ENCODE measurements around the gene PIP5KL1. TPM values are rescaled to one million over a fixed set of nuclear protein-coding genes. Genes with fewer than 3 reads are reported as not detected.
A peak's percentile ranks its signal among the peaks of the same experiment; 100 is the strongest.

The PIP5KL1 gene
- total RNA-seq, 1 donor: 0.42 TPM

DNA sequence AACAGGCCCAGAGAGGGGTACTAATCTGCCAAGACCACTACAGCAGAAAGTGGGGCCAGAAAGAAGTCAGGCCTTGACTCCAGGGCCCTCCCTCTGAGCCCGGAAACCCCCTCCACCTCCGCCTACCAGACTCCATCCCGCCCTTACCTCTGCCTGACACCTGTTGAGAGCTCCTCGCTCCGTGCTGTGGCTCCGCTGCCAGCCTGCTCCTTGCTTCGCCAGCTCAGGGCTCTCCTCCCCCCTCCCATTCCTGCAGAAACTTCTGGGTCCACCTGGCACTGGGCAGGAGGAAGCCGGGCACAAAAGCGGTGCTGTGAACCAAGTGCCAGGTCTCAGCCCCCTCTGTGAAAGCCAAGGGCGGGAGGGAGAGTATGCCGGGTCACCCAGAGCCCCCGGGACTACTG, 24.8 kb downstream of the PIP5KL1 start:
- Histone ChIP-seq H3K4me3 (ENCODE audit: low read length) (peak overlapping the region; percentile 43), H3K27me3 (ENCODE audit: insufficient read depth, low read length) (no peaks in the 10 kb centered on the region), H3K4me1 (ENCODE audit: insufficient read depth, low read length) (peaks cover 54% of the 10 kb centered on the region), H3K9me3 (ENCODE audit: low read depth, low read length) (no peaks in the 10 kb centered on the region)

- H3K9me3 ChIP-seq (ENCODE audit: low read depth, low read length): no peaks in the 10 kb centered on the region
- H3K4me3 ChIP-seq (ENCODE audit: low read length): peak overlapping the region; percentile 43
- no peaks in the 10 kb centered on the region for H3K27me3 ChIP-seq (ENCODE audit: insufficient read depth, low read length)
- peaks cover 55% of the 10 kb centered on the region for H3K4me1 ChIP-seq (ENCODE audit: insufficient read depth, low read length)
Measured at GRCh38 chr9:127905004-127905728, 25.4 kb downstream of the PIP5KL1 start.

DNA sequence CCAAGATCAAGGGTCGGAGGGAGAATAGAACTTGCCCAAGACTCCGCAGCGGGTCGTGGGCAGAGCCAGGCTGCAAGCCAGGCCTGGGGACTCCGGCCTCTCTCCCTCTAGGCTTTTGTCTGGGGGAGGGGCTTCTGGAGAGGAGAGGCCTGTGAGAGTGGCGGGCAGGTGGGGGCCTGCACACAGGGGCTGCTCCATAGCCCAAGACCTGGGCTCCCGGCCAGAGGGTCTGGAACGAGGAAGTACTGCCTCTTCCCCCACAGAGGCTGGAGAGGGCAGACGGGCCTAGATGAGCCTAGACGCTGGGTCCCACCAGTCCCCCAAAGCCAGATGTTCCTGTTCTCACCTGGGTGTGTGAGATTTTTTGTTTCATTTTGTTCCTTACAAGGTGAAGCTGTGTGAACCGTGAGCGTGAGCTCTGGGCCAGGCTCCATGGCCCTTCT, 26.0 kb downstream of the PIP5KL1 start:
- no peaks in the 10 kb centered on the region for H3K9me3 ChIP-seq (ENCODE audit: low read depth, low read length)
- H3K4me1 ChIP-seq (ENCODE audit: insufficient read depth, low read length): peaks cover 60% of the 10 kb centered on the region
- H3K27me3 ChIP-seq (ENCODE audit: insufficient read depth, low read length): no peaks in the 10 kb centered on the region
- peak overlapping the region; percentile 43 for H3K4me3 ChIP-seq (ENCODE audit: low read length)

DNA sequence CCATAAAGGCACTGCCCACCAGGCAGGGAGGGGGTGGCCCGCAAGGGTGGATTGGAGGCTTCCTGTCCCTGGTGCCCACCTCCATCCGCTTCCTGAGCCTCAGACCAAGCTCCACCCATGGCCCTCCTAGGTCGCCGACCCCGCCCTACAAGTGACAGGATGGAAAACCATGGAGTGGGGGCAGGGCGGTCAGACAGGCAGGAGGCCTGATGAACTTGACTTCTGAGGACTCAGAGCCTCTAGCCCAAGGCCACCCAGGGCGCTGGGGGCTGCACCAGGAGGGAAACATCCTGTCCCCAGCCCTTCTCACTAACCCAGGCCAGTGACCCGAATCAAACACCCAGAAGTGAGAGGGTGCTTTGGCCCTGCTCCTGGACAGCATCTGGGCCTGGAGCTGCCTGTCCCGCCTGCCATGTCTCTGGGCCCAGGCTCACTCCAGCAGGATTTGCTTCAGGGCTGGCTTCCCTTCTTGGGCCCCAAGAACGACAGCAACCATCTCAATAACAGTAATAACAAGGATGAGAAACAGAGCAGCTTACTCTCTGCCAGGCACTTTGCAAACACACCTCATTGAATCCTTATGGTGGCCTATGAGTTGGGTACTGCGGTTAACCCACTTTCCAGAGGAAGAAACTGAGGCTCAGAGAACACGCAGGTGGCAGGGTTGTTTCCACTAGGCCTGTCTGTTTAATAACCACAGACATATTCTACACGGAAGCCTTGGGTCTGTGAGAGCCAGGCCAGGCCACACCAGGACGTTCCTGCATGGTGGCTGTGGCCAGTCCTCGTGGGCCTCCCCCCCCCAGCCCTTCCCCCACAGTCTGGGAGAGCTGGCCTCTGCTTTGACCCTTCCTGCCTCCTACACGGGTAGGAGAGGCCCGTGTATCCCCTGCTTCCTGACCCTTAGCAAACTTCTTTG, 26.8 kb downstream of the PIP5KL1 start:
- Histone ChIP-seq H3K9me3 (ENCODE audit: low read depth, low read length) (no peaks in the 10 kb centered on the region), H3K4me3 (ENCODE audit: low read length) (peak overlapping the region; percentile 43), H3K27me3 (ENCODE audit: insufficient read depth, low read length) (no peaks in the 10 kb centered on the region), H3K4me1 (ENCODE audit: insufficient read depth, low read length) (peaks cover 63% of the 10 kb centered on the region)

DNA sequence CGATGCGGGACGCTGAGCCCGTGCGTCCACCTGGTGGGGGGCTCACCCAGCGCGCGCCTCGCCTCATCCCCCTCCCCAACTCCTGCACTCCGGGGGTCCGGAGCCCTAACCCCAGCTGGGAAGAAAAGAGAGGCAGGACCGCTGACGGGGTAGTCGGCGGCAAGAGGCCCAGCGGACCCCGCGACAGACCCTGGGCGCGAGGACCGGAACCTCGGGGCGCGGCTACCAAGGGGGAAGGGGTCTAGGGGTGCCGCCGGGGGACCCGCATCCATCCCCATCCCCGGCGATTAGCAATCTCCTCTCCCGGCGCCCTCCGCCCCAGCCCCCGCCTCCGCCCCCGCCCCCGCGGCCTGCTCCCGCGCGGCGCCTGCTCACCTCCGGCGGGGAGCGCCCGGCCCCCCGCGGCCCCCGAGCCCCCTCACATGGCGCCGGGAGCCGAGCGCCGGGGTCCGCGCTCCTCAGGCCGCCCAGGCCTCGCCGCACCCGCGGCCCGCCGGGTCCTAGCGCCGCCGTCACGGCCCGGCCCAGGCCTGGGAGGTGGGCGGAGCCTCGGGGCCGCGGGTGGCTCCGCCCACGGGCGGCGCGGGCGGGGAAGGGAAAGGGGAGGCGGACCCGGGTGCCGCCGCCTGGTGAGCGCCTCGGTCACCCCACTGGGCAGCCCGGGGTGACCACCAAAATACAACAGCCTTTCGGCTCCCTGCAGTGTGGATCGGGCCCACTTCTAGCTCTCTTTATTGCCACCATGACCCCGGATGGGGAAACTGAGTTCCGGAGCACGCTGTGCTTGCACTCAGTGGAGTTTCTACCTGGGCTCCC, 31.2 kb downstream of the PIP5KL1 start, which contains the start of gene ST6GALNAC6:
Gene ST6GALNAC6, minus strand, starts transcription at position 476 of the 816 bp plus-strand sequence. CDS start 1,622 bp downstream, outside the sequence.
- H3K4me1 ChIP-seq (ENCODE audit: insufficient read depth, low read length): peaks cover 48% of the 10 kb centered on the region

DNA sequence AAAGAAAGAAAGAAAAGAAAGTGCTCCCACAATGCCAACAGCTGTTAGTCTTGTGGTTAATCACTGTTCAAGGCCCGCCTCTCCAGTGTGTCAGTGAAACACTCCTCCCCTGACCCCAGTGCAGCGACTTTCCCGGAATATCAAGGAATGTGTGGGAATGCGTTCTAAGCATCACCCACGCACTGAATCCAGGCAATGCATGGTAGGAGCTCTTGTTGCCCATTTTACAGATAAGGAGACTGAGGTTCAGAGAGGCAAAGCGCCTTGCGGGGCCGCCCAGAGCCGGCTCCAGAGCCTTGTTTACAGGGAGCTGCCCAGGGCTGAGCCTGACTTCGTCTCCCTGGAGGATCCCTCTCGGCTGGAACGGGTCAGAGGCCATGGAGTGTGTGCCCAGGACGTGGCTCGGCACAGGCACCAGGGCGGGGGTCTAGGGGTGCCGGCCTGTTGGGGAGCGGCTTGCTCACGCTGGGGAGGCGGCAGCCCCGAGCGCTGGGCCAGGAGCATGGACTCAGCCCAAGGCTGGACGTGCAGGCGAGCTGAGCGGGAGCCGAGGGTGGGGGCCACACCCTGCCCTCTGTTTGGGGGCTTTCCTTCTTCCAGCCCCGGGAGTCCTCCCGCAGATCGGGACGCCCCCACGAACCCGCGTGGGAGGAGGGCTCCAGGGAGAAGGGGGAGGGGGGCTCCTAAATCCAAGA, 32.0 kb downstream of the PIP5KL1 start:
- Histone ChIP-seq H3K27me3 (ENCODE audit: insufficient read depth, low read length) (no peaks in the 10 kb centered on the region), H3K9me3 (ENCODE audit: low read depth, low read length) (no peaks in the 10 kb centered on the region), H3K4me3 (ENCODE audit: low read length) (peak overlapping the region; percentile 52), H3K4me1 (ENCODE audit: insufficient read depth, low read length) (peaks cover 40% of the 10 kb centered on the region)

More for the DNA sequence above, 31.2 kb downstream of the PIP5KL1 start, which contains the start of gene ST6GALNAC6:
- Histone ChIP-seq H3K9me3 (ENCODE audit: low read depth, low read length) (no peaks in the 10 kb centered on the region), H3K27me3 (ENCODE audit: insufficient read depth, low read length) (no peaks in the 10 kb centered on the region), H3K4me3 (ENCODE audit: low read length) (peak within 1 kb of the TSS; percentile 52)

DNA sequence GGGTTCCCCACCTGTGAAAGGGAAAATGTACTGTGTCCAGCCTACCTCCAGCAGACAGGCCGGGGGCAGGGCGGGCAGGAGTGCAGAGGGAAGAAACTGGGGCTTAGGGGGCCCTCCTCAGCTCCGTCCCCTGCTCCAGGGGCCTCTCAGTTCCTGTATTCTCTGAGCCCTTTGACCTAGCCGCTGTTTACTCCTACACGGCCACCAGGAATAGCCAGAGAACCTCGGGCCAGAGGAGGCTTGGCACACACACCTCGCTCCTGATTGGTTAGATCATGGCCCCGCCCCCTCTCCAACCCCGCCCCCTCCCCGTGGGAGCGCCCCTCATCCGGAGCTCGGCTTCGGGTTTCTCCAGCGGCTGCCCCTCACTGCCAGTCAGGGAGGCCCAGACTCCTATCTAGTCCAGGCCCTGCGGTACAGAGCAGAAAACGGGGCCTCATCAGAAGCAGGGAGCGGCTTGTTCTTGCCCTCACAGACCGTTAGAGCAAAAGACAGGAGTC, 33.3 kb downstream of the PIP5KL1 start:
- peaks cover 4% of the 10 kb centered on the region for H3K9me3 ChIP-seq (ENCODE audit: low read depth, low read length)
- H3K4me3 ChIP-seq (ENCODE audit: low read length): no peak overlapping the region
- H3K4me1 ChIP-seq (ENCODE audit: insufficient read depth, low read length): peaks cover 28% of the 10 kb centered on the region
- no peaks in the 10 kb centered on the region for H3K27me3 ChIP-seq (ENCODE audit: insufficient read depth, low read length)

GRCh38 chr9:127896395-127897192, 34.0 kb downstream of the PIP5KL1 start:
- H3K27me3 ChIP-seq (ENCODE audit: insufficient read depth, low read length): no peaks in the 10 kb centered on the region
- peaks cover 25% of the 10 kb centered on the region for H3K4me1 ChIP-seq (ENCODE audit: insufficient read depth, low read length)
- no peak overlapping the region for H3K4me3 ChIP-seq (ENCODE audit: low read length)
- H3K9me3 ChIP-seq (ENCODE audit: low read depth, low read length): peaks cover 4% of the 10 kb centered on the region

GRCh38 chr9:127895811-127896210, 34.8 kb downstream of the PIP5KL1 start:
- Histone ChIP-seq H3K4me1 (ENCODE audit: insufficient read depth, low read length) (peaks cover 25% of the 10 kb centered on the region), H3K4me3 (ENCODE audit: low read length) (no peak overlapping the region), H3K9me3 (ENCODE audit: low read depth, low read length) (peaks cover 4% of the 10 kb centered on the region), H3K27me3 (ENCODE audit: insufficient read depth, low read length) (no peaks in the 10 kb centered on the region)

DNA sequence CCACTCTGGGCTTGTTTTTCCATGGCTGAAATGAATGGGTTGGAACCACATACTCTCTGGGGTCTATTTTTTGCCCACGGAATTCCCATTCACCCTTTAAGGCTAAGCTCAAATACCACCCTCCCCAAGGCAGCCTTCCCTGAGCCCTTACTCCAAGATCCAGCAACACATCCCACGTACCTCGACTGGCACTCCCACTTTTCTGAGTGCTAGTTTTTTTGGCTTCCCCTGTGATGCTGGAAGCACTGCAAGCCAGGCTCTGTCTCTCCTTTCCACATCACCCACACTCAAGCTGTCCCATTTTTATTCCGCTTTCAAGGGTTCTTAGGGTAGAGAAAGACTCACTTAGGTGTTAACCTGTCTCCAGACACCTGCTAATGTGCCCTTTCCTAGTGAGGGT, 37.2 kb downstream of the PIP5KL1 start:
- peaks cover 11% of the 10 kb centered on the region for H3K4me1 ChIP-seq (ENCODE audit: insufficient read depth, low read length)
- no peaks in the 10 kb centered on the region for H3K27me3 ChIP-seq (ENCODE audit: insufficient read depth, low read length)
- H3K4me3 ChIP-seq (ENCODE audit: low read length): no peak overlapping the region
- H3K9me3 ChIP-seq (ENCODE audit: low read depth, low read length): peaks cover 4% of the 10 kb centered on the region

DNA sequence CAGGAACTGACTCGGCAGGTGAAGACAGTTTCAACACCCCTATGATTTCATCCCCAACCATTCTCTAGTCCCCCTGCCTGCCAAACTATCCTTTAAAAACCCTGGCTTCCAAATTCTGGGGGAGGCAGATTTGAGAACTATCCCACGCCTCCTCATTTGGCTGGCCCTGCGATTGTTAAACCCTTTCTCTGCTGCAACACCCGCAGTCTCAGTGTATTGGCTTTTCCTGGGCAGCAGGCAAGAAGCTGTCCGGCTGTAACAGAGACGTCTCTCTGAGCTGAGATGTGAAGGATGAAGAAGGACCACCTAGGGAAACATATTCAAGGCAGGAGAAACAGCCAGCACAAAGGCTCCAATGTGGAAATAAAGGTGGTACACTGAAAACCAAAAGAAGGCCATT, 37.7 kb downstream of the PIP5KL1 start:
- peaks cover 5% of the 10 kb centered on the region for H3K4me1 ChIP-seq (ENCODE audit: insufficient read depth, low read length)
- no peaks in the 10 kb centered on the region for H3K27me3 ChIP-seq (ENCODE audit: insufficient read depth, low read length)
- no peak overlapping the region for H3K4me3 ChIP-seq (ENCODE audit: low read length)
- peaks cover 4% of the 10 kb centered on the region for H3K9me3 ChIP-seq (ENCODE audit: low read depth, low read length)

DNA sequence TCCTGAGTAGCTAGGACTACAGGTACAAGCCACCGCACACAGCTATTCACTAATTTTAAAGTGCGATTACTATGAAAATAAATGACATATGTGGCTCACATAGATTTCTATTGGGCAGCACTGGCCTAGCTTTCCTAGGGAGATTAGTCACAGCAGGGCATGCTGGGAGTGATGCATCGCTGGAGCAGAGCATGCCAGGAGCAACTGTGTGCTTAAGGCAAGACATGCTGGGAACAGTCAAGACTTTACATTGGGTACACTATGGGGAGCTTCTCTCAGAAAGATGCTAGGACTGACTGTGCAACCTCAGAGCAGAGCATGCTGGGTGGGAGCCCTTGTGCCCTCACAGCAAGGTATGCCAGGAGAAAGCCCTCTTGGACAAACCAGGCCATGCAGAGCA, 40.5 kb downstream of the PIP5KL1 start:
- Histone ChIP-seq H3K4me1 (ENCODE audit: insufficient read depth, low read length) (no peaks in the 10 kb centered on the region), H3K4me3 (ENCODE audit: low read length) (no peak overlapping the region), H3K27me3 (ENCODE audit: insufficient read depth, low read length) (no peaks in the 10 kb centered on the region), H3K9me3 (ENCODE audit: low read depth, low read length) (peaks cover 4% of the 10 kb centered on the region)

DNA sequence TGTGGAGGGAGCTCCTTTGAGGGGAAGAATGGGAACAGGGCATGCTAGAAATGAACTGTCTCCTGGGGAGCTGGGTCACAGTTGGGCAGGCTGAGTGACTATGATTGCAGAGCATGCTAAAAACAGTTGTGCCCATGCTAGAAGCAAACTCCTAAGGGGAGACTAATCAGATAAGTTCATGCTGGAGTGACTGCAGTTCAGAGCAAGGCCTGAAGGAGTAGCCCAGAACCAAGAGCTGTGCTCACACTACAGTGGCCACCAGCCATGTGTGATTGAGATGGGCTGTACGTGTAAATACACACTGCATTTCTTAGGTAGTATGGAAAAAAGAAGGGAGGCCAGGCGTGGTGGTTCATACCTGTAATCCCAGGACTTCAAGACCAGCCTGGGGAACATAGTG, 42.8 kb downstream of the PIP5KL1 start:
- Histone ChIP-seq H3K4me3 (ENCODE audit: low read length) (no peak overlapping the region), H3K27me3 (ENCODE audit: insufficient read depth, low read length) (no peaks in the 10 kb centered on the region), H3K4me1 (ENCODE audit: insufficient read depth, low read length) (no peaks in the 10 kb centered on the region), H3K9me3 (ENCODE audit: low read depth, low read length) (no peaks in the 10 kb centered on the region)

All from mononuclear cell (primary cell).